Spleen (tissue), 7 donors: ENCODE results near the gene KCNJ10.

ENCODE experiments used
- POLR2A ChIP-seq, 3 donors: fragments of 450-650 bp; IDR thresholded peaks; one replicate each; pipeline ENCODE4 v1.5.1; 2017; ENCODE audit warnings: antibody characterized with exemption in 3 of 3, mild to moderate bottlenecking in 1 of 3
- POLR2AphosphoS5 ChIP-seq, 3 donors: sonication (generic); formaldehyde crosslinking; IDR thresholded peaks; one replicate each; pipeline ENCODE4 v1.5.1; 2017; ENCODE audit warnings: antibody characterized with exemption in 3 of 3
- TF ChIP-seq, protein P1 (sequence below), 11 experiments: fragments of 200-600 bp in 7 of 11; fragments of 450-650 bp in 4 of 11; sonication (generic) in 4 of 11; IDR thresholded peaks in 8 of 11; conservative IDR thresholded peaks in 3 of 11; 1 replicate in 7 of 11; 2 replicates in 4 of 11; pipeline versions ENCODE4 v1.4.0 to v1.8.0; 2016 to 2021; ENCODE audit warnings: antibody characterized with exemption in 11 of 11, inconsistent platforms in 4 of 11, mild to moderate bottlenecking in 1 of 11
- donor health status: DM: no; HTN: no; CAD: no; lungs with moderate emphysema.
- donor health status: DM: no; HTN: no; CAD: no.
- donor health status: DM: no; HTN: no; CAD: no.

DNA sequence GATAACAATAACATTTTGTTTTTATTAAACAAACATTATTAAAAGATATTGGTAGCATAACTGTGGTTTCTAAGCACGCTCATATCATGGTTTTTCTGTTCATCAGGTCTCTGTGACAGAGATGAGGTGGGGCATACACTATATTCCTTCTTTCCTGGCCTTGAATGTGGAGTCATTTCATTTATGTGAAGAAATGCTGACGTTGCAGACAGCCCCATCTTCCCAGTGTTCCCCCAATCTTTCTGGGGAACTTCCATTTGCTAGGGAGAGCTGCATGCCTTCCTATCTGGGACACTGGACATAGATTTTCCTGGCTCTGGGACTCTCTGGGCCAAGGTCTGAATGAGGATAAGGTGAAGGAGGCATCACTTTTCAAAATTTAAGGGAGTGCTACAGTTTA, 68.5 kb downstream of the KCNJ10 start:
- TF ChIP-seq, protein P1, sequence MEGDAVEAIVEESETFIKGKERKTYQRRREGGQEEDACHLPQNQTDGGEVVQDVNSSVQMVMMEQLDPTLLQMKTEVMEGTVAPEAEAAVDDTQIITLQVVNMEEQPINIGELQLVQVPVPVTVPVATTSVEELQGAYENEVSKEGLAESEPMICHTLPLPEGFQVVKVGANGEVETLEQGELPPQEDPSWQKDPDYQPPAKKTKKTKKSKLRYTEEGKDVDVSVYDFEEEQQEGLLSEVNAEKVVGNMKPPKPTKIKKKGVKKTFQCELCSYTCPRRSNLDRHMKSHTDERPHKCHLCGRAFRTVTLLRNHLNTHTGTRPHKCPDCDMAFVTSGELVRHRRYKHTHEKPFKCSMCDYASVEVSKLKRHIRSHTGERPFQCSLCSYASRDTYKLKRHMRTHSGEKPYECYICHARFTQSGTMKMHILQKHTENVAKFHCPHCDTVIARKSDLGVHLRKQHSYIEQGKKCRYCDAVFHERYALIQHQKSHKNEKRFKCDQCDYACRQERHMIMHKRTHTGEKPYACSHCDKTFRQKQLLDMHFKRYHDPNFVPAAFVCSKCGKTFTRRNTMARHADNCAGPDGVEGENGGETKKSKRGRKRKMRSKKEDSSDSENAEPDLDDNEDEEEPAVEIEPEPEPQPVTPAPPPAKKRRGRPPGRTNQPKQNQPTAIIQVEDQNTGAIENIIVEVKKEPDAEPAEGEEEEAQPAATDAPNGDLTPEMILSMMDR (IDR thresholded peaks at IDR 0.05 in 8 of 11, conservative IDR thresholded peaks at IDR 0.05 in 3 of 11): no peak
- TF ChIP-seq POLR2A (IDR thresholded peaks at IDR 0.05) (no peak), POLR2AphosphoS5 (IDR thresholded peaks at IDR 0.05) (no peak)
